WTC11 (cell line): ENCODE data around the gene SLC2A5.

Experiments used
- CTCF ChIP-seq: fragments of 200-600 bp; IDR thresholded peaks from 2 replicates; pipeline ENCODE4 v1.8.0; 2022; ENCODE audit warnings: antibody characterized with exemption
- ZSCAN18 ChIP-seq: fragments of 250-450 bp; sonication (Bioruptor Pico); IDR thresholded peaks from 2 replicates; pipeline ENCODE4 v2.1.2; 2022; ENCODE audit warnings: mild to moderate bottlenecking, moderate library complexity

- TF ChIP-seq ZSCAN18 (CRISPR knock-in tag) (no peak), CTCF (peak; percentile 94)
These were observed 41.4 kb upstream of the SLC2A5 start for GRCh38 chr1:9110669-9111356.
